CD8-positive, alpha-beta memory T cell (primary cell): ENCODE results near the gene TLR9. TPM values are rescaled to one million over a fixed set of nuclear protein-coding genes. Genes with fewer than 3 reads are reported as not detected.

ENCODE experiments used
- CTCF ChIA-PET: fragments of 350-600 bp; sonication (Branson Sonifier 250); formaldehyde crosslinking; loops from one replicate; lab custom pipeline; 2021; ENCODE audit warnings: antibody characterized with exemption; lab: Charles Lee
- POLR2A ChIA-PET: fragments of 350-600 bp; sonication (Branson Sonifier 250); formaldehyde crosslinking; loops from one replicate; lab custom pipeline; 2021; ENCODE audit warnings: antibody characterized with exemption; lab: Charles Lee
- DNase-seq, 5 donors: peaks; one replicate each; pipeline versions ENCODE4 v3.0.0 to v3.0.0-alpha.2; 2020 to 2022; ENCODE audit warnings: mixed read lengths in 1 of 5
- H3K27ac ChIP-seq: one replicate; pipeline ENCODE4 v1.7.0; 2013; ENCODE audit warnings: low read depth, mild to moderate bottlenecking, low read length, moderate library complexity
- H3K27me3 ChIP-seq: 2 replicates; pipeline ENCODE4 v1.7.0; 2013; ENCODE audit warnings: low read length, mild to moderate bottlenecking; ENCODE audit not compliant: insufficient read depth, poor library complexity, severe bottlenecking
- H3K36me3 ChIP-seq: 2 replicates; pipeline ENCODE4 v1.7.0; 2013; ENCODE audit warnings: mild to moderate bottlenecking, low read length, moderate library complexity; ENCODE audit not compliant: insufficient read depth
- H3K4me1 ChIP-seq: 2 replicates; pipeline ENCODE4 v1.7.0; 2013; ENCODE audit warnings: mild to moderate bottlenecking, low read length, moderate library complexity; ENCODE audit not compliant: insufficient read depth
- H3K4me3 ChIP-seq: 2 replicates; pipeline ENCODE4 v1.7.0; 2013; ENCODE audit warnings: mild to moderate bottlenecking, low read length
- H3K9me3 ChIP-seq: 2 replicates; pipeline ENCODE4 v1.7.0; 2013; ENCODE audit warnings: mild to moderate bottlenecking, low read length
- H3K27ac Mint-ChIP-seq, 8 donors: one replicate each; pipeline ENCODE4 v1.8.0; 2020 to 2021; ENCODE audit warnings: mixed read lengths in 8 of 8, mild to moderate bottlenecking in 6 of 8, inconsistent platforms in 3 of 8, moderate library complexity in 3 of 8
- H3K27me3 Mint-ChIP-seq, 2 donors: one replicate each; pipeline ENCODE4 v1.8.0; 2020 to 2021; ENCODE audit warnings: mixed read lengths in 2 of 2, mild to moderate bottlenecking in 1 of 2, moderate library complexity in 1 of 2
- H3K36me3 Mint-ChIP-seq, 3 donors: one replicate each; pipeline ENCODE4 v1.8.0; 2020 to 2021; ENCODE audit warnings: mixed read lengths in 3 of 3, inconsistent platforms in 1 of 3, mild to moderate bottlenecking in 1 of 3
- H3K4me1 Mint-ChIP-seq, 3 donors: one replicate each; pipeline ENCODE4 v1.8.0; 2020 to 2021; ENCODE audit warnings: mixed read lengths in 3 of 3, inconsistent platforms in 1 of 3, mild to moderate bottlenecking in 1 of 3
- H3K4me3 Mint-ChIP-seq, 7 donors: one replicate each; pipeline ENCODE4 v1.8.0; 2020 to 2021; ENCODE audit warnings: mixed read lengths in 7 of 7, mild to moderate bottlenecking in 6 of 7, moderate library complexity in 4 of 7, inconsistent platforms in 2 of 7
- H3K9me3 Mint-ChIP-seq, 5 donors: one replicate each; pipeline ENCODE4 v1.8.0; 2020 to 2022; ENCODE audit warnings: mixed read lengths in 5 of 5, mild to moderate bottlenecking in 3 of 5, moderate library complexity in 2 of 5, inconsistent platforms in 1 of 5
- polyA plus RNA-seq: library from polyadenylated mRNA; unstranded; fragments of 300-500 nt; fragmentation: Illumina TruSeq; gene quantifications from one replicate; pipeline ENCODE4 v1.2.3, GENCODE V29; 2021
- total RNA-seq, 2 experiments: library from RNA; stranded (reverse); gene quantifications; one replicate each; pipeline ENCODE4 v1.2.3, GENCODE V29; 2021

TLR9 gene
- total and polyA plus RNA-seq, 3 experiments from 2014 or later = 0.16 to 0.22 (median 0.16) TPM

DNA sequence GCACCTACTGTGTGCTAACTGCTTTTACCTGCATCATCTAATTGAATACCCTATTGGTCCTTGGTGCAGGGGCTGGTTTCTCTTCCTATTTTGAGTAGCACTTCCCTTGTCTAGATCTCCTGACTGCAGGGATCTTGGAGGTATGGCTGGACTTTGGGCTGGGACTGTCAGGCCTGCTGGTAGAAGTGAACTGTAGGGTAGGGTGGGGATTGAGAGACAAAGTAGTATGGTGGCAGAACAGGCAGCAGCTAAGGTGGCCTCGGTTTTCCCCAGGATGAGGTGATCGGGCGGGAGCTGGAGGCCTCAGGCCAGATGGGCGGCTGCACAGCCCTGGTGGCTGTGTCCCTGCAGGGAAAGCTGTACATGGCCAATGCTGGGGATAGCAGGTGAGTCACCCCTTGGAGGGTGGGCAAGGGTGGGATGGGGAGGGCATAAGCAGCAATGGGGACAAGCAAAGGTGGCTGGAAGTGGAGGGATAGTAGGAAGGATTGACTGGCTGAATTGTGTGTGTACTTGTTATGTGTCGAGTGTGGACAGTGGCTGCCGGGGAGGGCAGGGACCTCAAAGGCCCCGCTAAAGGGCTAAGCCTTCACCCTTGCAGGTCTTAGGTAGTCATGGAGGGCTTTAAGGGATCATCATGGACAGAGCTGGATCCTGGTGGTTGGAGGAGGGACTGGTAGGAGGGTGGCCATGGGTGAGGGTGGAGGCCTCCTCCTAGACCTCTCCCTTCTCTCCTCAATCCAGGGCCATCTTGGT lies 22.1 kb upstream of the TLR9 start:
- DNase-seq = peak in 1 of 5 donors; percentile 41
- H3K27me3 ChIP-seq = no peaks in the 10 kb centered on the region
- CTCF ChIA-PET = interaction anchor here (1.1 to 14.4 kb wide), 7 partner anchors 12 to 40 kb away, joined by 3 to 156 read pairs (median 5); partner anchors contain the start of genes GLYCTK and WDR82
- no peaks in the 10 kb centered on the region for H3K9me3 ChIP-seq
- peaks cover 81% of the 10 kb centered on the region for H3K4me1 ChIP-seq
- POLR2A ChIA-PET = interaction anchor here (0.6 to 2.5 kb wide), 9 partner anchors 9 to 165 kb away, joined by 3 to 12 read pairs (median 3); partner anchors contain the start of genes TWF2 and WDR82
- Mint-ChIP-seq H3K9me3 (no peaks in the 10 kb centered on the region), H3K4me1 (peaks cover 69 to 91% (median 80%) of the 10 kb centered on the region in 3 donors), H3K4me3 (peak overlapping the region; percentile 78 to 95 (median 91)), H3K27me3 (no peaks in the 10 kb centered on the region), H3K36me3 (peaks cover 0 to 55% (median 11%) of the 10 kb centered on the region in 3 donors), H3K27ac (peak overlapping the region; percentile 88 to 100 (median 95))
- H3K36me3 ChIP-seq = no peaks in the 10 kb centered on the region
- peak overlapping the region; percentile 82 for H3K4me3 ChIP-seq
- H3K27ac ChIP-seq = peak overlapping the region; percentile 80

GRCh38 chr3:52246728-52247408 lies 21.4 kb upstream of the TLR9 start:
- H3K36me3 ChIP-seq = no peaks in the 10 kb centered on the region
- no peaks in the 10 kb centered on the region for H3K27me3 ChIP-seq
- POLR2A ChIA-PET = interaction anchor here (0.6 to 4.7 kb wide), 7 partner anchors 12 to 217 kb away, joined by 3 to 54 read pairs (median 3); partner anchors contain the start of gene WDR82
- H3K9me3 Mint-ChIP-seq = no peaks in the 10 kb centered on the region
- H3K27me3 Mint-ChIP-seq = no peaks in the 10 kb centered on the region
- H3K9me3 ChIP-seq = no peaks in the 10 kb centered on the region
- peaks cover 0 to 50% (median 8%) of the 10 kb centered on the region in 3 donors for H3K36me3 Mint-ChIP-seq
- H3K27ac Mint-ChIP-seq = peak overlapping the region; percentile 88 to 100 (median 96)
- peak overlapping the region; percentile 82 for H3K4me3 ChIP-seq
- DNase-seq = peak in 1 of 5 donors; percentile 55
- H3K4me3 Mint-ChIP-seq = peak overlapping the region; percentile 78 to 95 (median 91)
- peaks cover 69 to 88% (median 77%) of the 10 kb centered on the region in 3 donors for H3K4me1 Mint-ChIP-seq
- CTCF ChIA-PET = interaction anchor here (1.1 to 14.4 kb wide), 4 partner anchors 12 to 33 kb away, joined by 3 to 156 read pairs (median 8); partner anchors contain the start of gene WDR82
- peak overlapping the region; percentile 80 for H3K27ac ChIP-seq
- H3K4me1 ChIP-seq = peaks cover 79% of the 10 kb centered on the region

- peak overlapping the region; percentile 80 for H3K27ac ChIP-seq
- H3K27me3 ChIP-seq = no peaks in the 10 kb centered on the region
- CTCF ChIA-PET = interaction anchor here (0.6 to 14.4 kb wide), 7 partner anchors 8 to 34 kb away, joined by 3 to 156 read pairs (median 5); partner anchors contain the start of gene WDR82
- H3K36me3 ChIP-seq = no peaks in the 10 kb centered on the region
- DNase-seq = no peak
- peak overlapping the region; percentile 82 for H3K4me3 ChIP-seq
- no peaks in the 10 kb centered on the region for H3K9me3 ChIP-seq
- H3K27me3 Mint-ChIP-seq = no peaks in the 10 kb centered on the region
- POLR2A ChIA-PET = interaction anchor here (0.6 to 4.7 kb wide), 9 partner anchors 9 to 218 kb away, joined by 3 to 54 read pairs (median 5); partner anchors contain the start of genes GLYCTK and WDR82
- H3K9me3 Mint-ChIP-seq = no peaks in the 10 kb centered on the region
- H3K27ac Mint-ChIP-seq = peak overlapping the region; percentile 88 to 100 (median 96)
- H3K4me1 ChIP-seq = peaks cover 79% of the 10 kb centered on the region
- peak overlapping the region; percentile 78 to 95 (median 91) for H3K4me3 Mint-ChIP-seq
- H3K4me1 Mint-ChIP-seq = peaks cover 71 to 85% (median 80%) of the 10 kb centered on the region in 3 donors
- peaks cover 0 to 47% (median 6%) of the 10 kb centered on the region in 3 donors for H3K36me3 Mint-ChIP-seq
Observed at GRCh38 chr3:52246264-52246620, 20.8 kb upstream of the TLR9 start.

- H3K9me3 ChIP-seq = no peaks in the 10 kb centered on the region
- Mint-ChIP-seq H3K27me3 (no peaks in the 10 kb centered on the region), H3K9me3 (no peaks in the 10 kb centered on the region), H3K4me1 (peaks cover 76 to 87% (median 84%) of the 10 kb centered on the region in 3 donors), H3K4me3 (peak within 1 kb of the TSS; percentile 84 to 95 (median 91)), H3K27ac (peak within 1 kb of the TSS; percentile 88 to 100 (median 96)), H3K36me3 (peaks cover 0 to 45% (median 9%) of the 10 kb centered on the region in 3 donors)
- DNase-seq = peak; percentile 65 to 83 (median 81)
- ChIA-PET POLR2A (interaction anchor here (0.6 to 4.7 kb wide), 10 partner anchors 7 to 56 kb away, joined by 3 to 54 read pairs (median 5); partner anchors contain the start of genes GLYCTK and WDR82), CTCF (interaction anchor here (0.6 to 14.4 kb wide), 9 partner anchors 9 to 94 kb away, joined by 3 to 156 read pairs (median 4); partner anchors contain the start of gene WDR82)
- peaks cover 79% of the 10 kb centered on the region for H3K4me1 ChIP-seq
- H3K36me3 ChIP-seq = no peaks in the 10 kb centered on the region
- H3K4me3 ChIP-seq = peak within 1 kb of the TSS; percentile 82
- H3K27ac ChIP-seq = peak within 1 kb of the TSS; percentile 82
- H3K27me3 ChIP-seq = no peaks in the 10 kb centered on the region
Observed at GRCh38 chr3:52245322-52246263, 20.1 kb upstream of the TLR9 start, which contains the start of gene PPM1M. TSS of gene PPM1M (plus strand) at chr3:52245759. CDS start at chr3:52245825, 66 bp downstream.

DNA sequence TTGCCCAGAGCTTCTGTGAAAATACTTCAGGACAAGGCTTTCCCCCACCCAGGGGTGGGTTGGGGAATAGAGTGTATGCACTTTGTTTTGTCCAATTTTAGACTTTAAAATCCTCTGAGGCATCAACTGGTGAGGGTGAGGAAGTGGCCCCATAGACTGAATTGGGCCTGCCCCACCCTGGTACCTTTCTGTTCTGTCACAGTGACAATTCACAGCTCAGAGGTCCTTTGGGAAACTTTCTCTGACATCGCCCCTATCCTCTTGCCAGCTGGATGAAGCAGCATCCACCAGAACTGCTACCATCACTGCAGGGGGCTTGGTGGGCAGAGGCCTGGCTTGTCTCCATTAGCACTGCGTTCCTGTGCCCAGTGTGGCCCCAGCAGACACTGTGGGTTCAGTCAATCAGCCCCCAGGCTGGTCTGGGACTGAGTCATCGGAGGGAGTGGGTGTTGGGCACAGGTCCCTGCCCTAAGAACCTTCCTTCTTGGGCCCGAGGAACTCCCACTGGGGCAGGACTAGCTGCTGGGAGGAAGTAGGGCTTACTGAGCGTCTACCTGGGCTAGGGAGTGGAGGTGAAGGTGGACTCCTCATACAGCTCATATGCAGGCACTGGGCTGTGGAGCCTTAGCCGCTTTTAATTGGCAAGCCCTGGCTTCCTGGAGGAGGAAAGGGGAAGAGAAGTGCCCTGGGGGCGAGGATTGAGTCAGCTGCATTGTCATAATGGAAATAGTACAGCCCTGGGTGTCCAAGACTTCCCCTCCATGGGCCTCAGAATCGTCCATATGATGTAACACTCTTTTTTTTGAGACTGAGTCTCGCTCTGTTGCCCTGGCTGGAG lies 18.6 kb upstream of the TLR9 start:
- ChIA-PET POLR2A (interaction anchor here (3.1 to 4.7 kb wide), 2 partner anchors 9 to 34 kb away, joined by 31 to 54 read pairs; partner anchors contain the start of gene WDR82), CTCF (interaction anchor here (1.1 to 14.4 kb wide), 7 partner anchors 8 to 203 kb away, joined by 3 to 156 read pairs (median 4); partner anchors contain the start of gene WDR82)
- no peak overlapping the region for H3K27ac ChIP-seq
- no peaks in the 10 kb centered on the region for H3K27me3 Mint-ChIP-seq
- peak in 1 of 5 donors; percentile 52 for DNase-seq
- H3K9me3 Mint-ChIP-seq = no peaks in the 10 kb centered on the region
- no peaks in the 10 kb centered on the region for H3K27me3 ChIP-seq
- H3K4me3 Mint-ChIP-seq = peak overlapping the region; percentile 82 to 95 (median 86)
- H3K4me3 ChIP-seq = no peak overlapping the region
- H3K36me3 Mint-ChIP-seq = peaks cover 0 to 34% (median 3%) of the 10 kb centered on the region in 3 donors
- H3K4me1 Mint-ChIP-seq = peaks cover 75 to 87% (median 82%) of the 10 kb centered on the region in 3 donors
- peaks cover 75% of the 10 kb centered on the region for H3K4me1 ChIP-seq
- H3K9me3 ChIP-seq = no peaks in the 10 kb centered on the region
- H3K27ac Mint-ChIP-seq = peak overlapping the region; percentile 88 to 99 (median 94)
- no peaks in the 10 kb centered on the region for H3K36me3 ChIP-seq

DNA sequence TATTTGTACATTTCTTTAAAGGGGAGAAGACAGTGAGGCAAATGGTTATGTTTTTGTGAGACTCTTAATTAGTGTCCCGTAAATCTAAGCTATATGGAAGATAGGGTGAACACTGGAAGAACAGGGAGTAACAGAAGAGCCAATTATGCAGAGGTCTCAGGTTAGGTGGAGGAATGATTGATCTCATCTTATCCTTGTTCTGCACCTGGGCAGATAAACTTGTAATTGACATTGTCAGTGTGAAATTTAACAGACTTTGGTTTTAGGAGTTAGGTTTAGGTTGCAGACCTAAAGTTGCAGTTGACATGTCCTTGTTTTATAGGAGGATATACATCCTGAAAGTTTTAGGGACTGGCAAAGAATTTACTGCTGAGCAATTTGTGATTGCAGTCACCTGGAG lies 16.6 kb upstream of the TLR9 start:
- POLR2A ChIA-PET = interaction anchor here (0.5 to 1.0 kb wide), 3 partner anchors 10 to 658 kb away, joined by 4 to 8 read pairs (median 4); no protein-coding TSS in a partner anchor
- no peaks in the 10 kb centered on the region for H3K27me3 Mint-ChIP-seq
- Histone ChIP-seq H3K9me3 (no peaks in the 10 kb centered on the region), H3K4me3 (no peak overlapping the region), H3K27me3 (no peaks in the 10 kb centered on the region), H3K4me1 (peaks cover 76% of the 10 kb centered on the region), H3K36me3 (no peaks in the 10 kb centered on the region), H3K27ac (no peak overlapping the region)
- no peak for DNase-seq
- peak overlapping the region in 1 of 7 donors; percentile 23 for H3K4me3 Mint-ChIP-seq
- H3K36me3 Mint-ChIP-seq = peaks cover 0 to 21% (median 3%) of the 10 kb centered on the region in 3 donors
- H3K4me1 Mint-ChIP-seq = peaks cover 68 to 84% (median 75%) of the 10 kb centered on the region in 3 donors
- peak overlapping the region in 6 of 8 donors; percentile 32 to 88 (median 70) for H3K27ac Mint-ChIP-seq
- H3K9me3 Mint-ChIP-seq = no peaks in the 10 kb centered on the region
- CTCF ChIA-PET = interaction anchor here (1.2 to 10.2 kb wide), 5 partner anchors 10 to 36 kb away, joined by 3 to 74 read pairs (median 68); partner anchors contain the start of genes TLR9 and WDR82
